HG03196 (cell line): ENCODE data around the gene KCNJ15.

Experiments
- ATAC-seq: cut with Tn5 transposase; IDR thresholded peaks from one replicate; pipeline ENCODE4 v1.9.1; 2021; ENCODE audit not compliant: unreplicated experiment

KCNJ15 gene

GRCh38 chr21:38297194-38297631 is 40.4 kb downstream of the KCNJ15 start:
- ATAC-seq = no peak

- ATAC-seq = no peak
Measured at GRCh38 chr21:38297871-38298270, 41.1 kb downstream of the KCNJ15 start.

- no peak for ATAC-seq
Measured at GRCh38 chr21:38298832-38299231, 42.0 kb downstream of the KCNJ15 start.

- ATAC-seq = no peak
Measured at GRCh38 chr21:38299671-38300070, 42.9 kb downstream of the KCNJ15 start.

- ATAC-seq = no peak
Measured at GRCh38 chr21:38300141-38300578, 43.4 kb downstream of the KCNJ15 start.

GRCh38 chr21:38301321-38302214 is 44.8 kb downstream of the KCNJ15 start:
- no peak for ATAC-seq

GRCh38 chr21:38303300-38303699 is 46.5 kb downstream of the KCNJ15 start:
- no peak for ATAC-seq

GRCh38 chr21:38306433-38307141 is 49.8 kb downstream of the KCNJ15 start:
- ATAC-seq = no peak

GRCh38 chr21:38307771-38308531 is 51.2 kb downstream of the KCNJ15 start:
- no peak for ATAC-seq

- ATAC-seq = no peak
Measured at GRCh38 chr21:38308532-38309119, 51.8 kb downstream of the KCNJ15 start.

- ATAC-seq = no peak
Measured at GRCh38 chr21:38310646-38311485, 54.1 kb downstream of the KCNJ15 start.

GRCh38 chr21:38311765-38312164 is 55.0 kb downstream of the KCNJ15 start:
- ATAC-seq = no peak

GRCh38 chr21:38312822-38313221 is 56.0 kb downstream of the KCNJ15 start:
- no peak for ATAC-seq

GRCh38 chr21:38314558-38314957 is 57.8 kb downstream of the KCNJ15 start:
- ATAC-seq = no peak

GRCh38 chr21:38315122-38315521 is 58.3 kb downstream of the KCNJ15 start:
- ATAC-seq = no peak

- no peak for ATAC-seq
Measured at GRCh38 chr21:38319781-38320180, 63.0 kb downstream of the KCNJ15 start.

GRCh38 chr21:38321568-38321967 is 64.8 kb downstream of the KCNJ15 start:
- no peak for ATAC-seq

GRCh38 chr21:38322311-38322950 is 65.6 kb downstream of the KCNJ15 start:
- no peak for ATAC-seq

- ATAC-seq = no peak
Measured at GRCh38 chr21:38323721-38324531, 67.1 kb downstream of the KCNJ15 start.
